A549 treated with AZD2906 at 1 μM for 4 hours (cell line): Measurements from ENCODE around the gene RPL26. TPM values are rescaled to one million over a fixed set of nuclear protein-coding genes. Genes with fewer than 3 reads are reported as not detected.

Experiments
- total RNA-seq: library from RNA; stranded (reverse); fragments of 200-300 nt; extraction: Qiagen RNA extraction; gene quantifications from 5 replicates; pipeline ENCODE4 v1.2.3, GENCODE V29; 2022

The RPL26 gene
- 3,612 to 4,092 TPM (median 3,668 TPM) in 5 replicates for total RNA-seq

GRCh38 chr17:8383143-8383822, at the start of gene RPL26:
Gene RPL26 (minus strand): TSS chr17:8383193. CDS start chr17:8382310, 883 bp downstream.

GRCh38 chr17:8397636-8398035, 14.6 kb upstream of the RPL26 start, which contains the start of gene RNF222:
Gene RNF222 (minus strand): TSS chr17:8397827. CDS start chr17:8393461, 4,366 bp downstream.

GRCh38 chr17:8376271-8377067, 6.5 kb downstream of the RPL26 start, which contains the start of gene KRABD2:
Gene KRABD2 (minus strand): TSS chr17:8376704.

GRCh38 chr17:8339540-8339939, 43.5 kb downstream of the RPL26 start, which contains the start of gene ODF4:
Gene ODF4 (plus strand): TSS chr17:8339840. CDS start chr17:8340052, 212 bp downstream.

Other genes with a start within 250 kb of the RPL26 start
- gene PER1, start 230.8 kb downstream of the RPL26 start, total RNA-seq = 55.8 to 75.2 TPM (median 61.7 TPM) in 5 replicates
- 24.9 to 29.8 TPM (median 27.9 TPM) in 5 replicates for gene VAMP2, start 220.2 kb downstream of the RPL26 start, total RNA-seq
- 17.9 to 22.3 TPM (median 19.2 TPM) in 5 replicates for gene TMEM107, start 206.8 kb downstream of the RPL26 start, total RNA-seq
- 6.5 to 9.4 TPM (median 8.8 TPM) in 5 replicates for gene BORCS6, start 193.0 kb downstream of the RPL26 start, total RNA-seq
- gene AURKB, start 172.6 kb downstream of the RPL26 start, total RNA-seq = 140 to 157 TPM (median 146 TPM) in 5 replicates
- 9.8 to 17.1 TPM (median 13.9 TPM) in 5 replicates for gene CTC1, start 135.1 kb downstream of the RPL26 start, total RNA-seq
- gene PFAS, start 133.9 kb downstream of the RPL26 start, total RNA-seq = 39.9 to 47.3 TPM (median 43.2 TPM) in 5 replicates
- gene RANGRF, start 94.5 kb downstream of the RPL26 start, total RNA-seq = 35.6 to 48.3 TPM (median 43.8 TPM) in 5 replicates
- gene SLC25A35, start 87.8 kb downstream of the RPL26 start, total RNA-seq = 5.8 to 8.2 TPM (median 7.7 TPM) in 5 replicates
- not detected in 5 replicates for gene ARHGEF15, start 73.0 kb downstream of the RPL26 start, total RNA-seq
- not detected in 5 replicates for gene ODF4, start 43.4 kb downstream of the RPL26 start, total RNA-seq
- gene RNF222, start 14.6 kb upstream of the RPL26 start, total RNA-seq = not detected in 5 replicates
- 59.1 to 74.8 TPM (median 64.9 TPM) in 5 replicates for gene NDEL1, start 52.7 kb upstream of the RPL26 start, total RNA-seq
- 17.9 to 24.0 TPM (median 20.3 TPM) in 5 replicates for gene MYH10, start 247.5 kb upstream of the RPL26 start, total RNA-seq